Common myeloid progenitor, CD34-positive (primary cell): ENCODE measurements around the gene BBS9.
A peak's percentile ranks its signal among the peaks of the same experiment; 100 is the strongest.

Experiments used
- CTCF ChIA-PET: fragments of 350-600 bp; sonication (Branson Sonifier 250); formaldehyde crosslinking; loops from one replicate; lab custom pipeline; 2021; ENCODE audit warnings: antibody characterized with exemption; lab: Charles Lee
- POLR2A ChIA-PET: fragments of 350-600 bp; sonication (Branson Sonifier 250); formaldehyde crosslinking; loops from one replicate; lab custom pipeline; 2021; ENCODE audit warnings: antibody characterized with exemption; lab: Charles Lee
- DNase-seq, 3 donors: peaks; one replicate each; pipeline versions ENCODE4 v3.0.0 to v3.0.0-alpha.2; 2013
- H3K27ac ChIP-seq, 2 experiments: 1 replicate in 1 of 2; 2 replicates in 1 of 2; pipeline ENCODE4 v1.7.0; 2013; ENCODE audit warnings: inconsistent platforms in 2 of 2, low read length in 2 of 2, mild to moderate bottlenecking in 2 of 2, low read depth in 1 of 2, moderate library complexity in 1 of 2; ENCODE audit not compliant: severe bottlenecking in 2 of 2, insufficient read depth in 1 of 2, poor library complexity in 1 of 2
- H3K27me3 ChIP-seq, 5 experiments: replicated peaks in 2 of 5; 1 replicate in 3 of 5; 2 replicates in 2 of 5; pipeline versions ENCODE4 v1.6.1 to v1.7.0; 2013; ENCODE audit warnings: low read length in 4 of 5, mild to moderate bottlenecking in 2 of 5, moderate library complexity in 2 of 5, inconsistent platforms in 1 of 5; ENCODE audit not compliant: insufficient read depth in 5 of 5, control insufficient read depth in 4 of 5
- H3K36me3 ChIP-seq, 4 experiments: 1 replicate in 2 of 4; 2 replicates in 2 of 4; pipeline versions ENCODE4 v1.6.1 to v1.7.0; 2013; ENCODE audit warnings: low read length in 3 of 4, control low read depth in 1 of 4, mild to moderate bottlenecking in 1 of 4; ENCODE audit not compliant: control insufficient read depth in 4 of 4, insufficient read depth in 4 of 4
- H3K4me1 ChIP-seq, 4 experiments: 1 replicate in 3 of 4; 2 replicates in 1 of 4; pipeline versions ENCODE4 v1.6.1 to v1.7.1; 2013; ENCODE audit warnings: low read length in 3 of 4, mild to moderate bottlenecking in 3 of 4, control low read depth in 1 of 4, inconsistent platforms in 1 of 4, moderate library complexity in 1 of 4; ENCODE audit not compliant: control insufficient read depth in 4 of 4, insufficient read depth in 4 of 4; ENCODE audit errors: control extremely low read depth in 1 of 4
- H3K4me3 ChIP-seq, 7 experiments: 1 replicate in 4 of 7; 2 replicates in 3 of 7; pipeline versions ENCODE4 v1.5.1 to v1.7.0; 2013; ENCODE audit warnings: mild to moderate bottlenecking in 7 of 7, low read length in 6 of 7, moderate library complexity in 6 of 7, inconsistent platforms in 2 of 7, low read depth in 2 of 7, control low read depth in 1 of 7; ENCODE audit not compliant: insufficient read depth in 4 of 7, control insufficient read depth in 1 of 7; ENCODE audit errors: extremely low read depth in 1 of 7
- H3K9me3 ChIP-seq, 5 experiments: 1 replicate in 4 of 5; 2 replicates in 1 of 5; pipeline versions ENCODE4 v1.6.1 to v1.7.1; 2013; ENCODE audit warnings: low read length in 4 of 5, mild to moderate bottlenecking in 2 of 5, inconsistent platforms in 1 of 5, low read depth in 1 of 5, moderate library complexity in 1 of 5; ENCODE audit not compliant: control insufficient read depth in 4 of 5, insufficient read depth in 2 of 5; ENCODE audit errors: control extremely low read depth in 1 of 5
- WGBS: methylation state at CpG from one replicate; pipeline ENCODE4 v1.1.5; 2013; ENCODE audit not compliant: insufficient coverage; 5-methylcytosine and 5-hydroxymethylcytosine counted together

The BBS9 gene

DNA sequence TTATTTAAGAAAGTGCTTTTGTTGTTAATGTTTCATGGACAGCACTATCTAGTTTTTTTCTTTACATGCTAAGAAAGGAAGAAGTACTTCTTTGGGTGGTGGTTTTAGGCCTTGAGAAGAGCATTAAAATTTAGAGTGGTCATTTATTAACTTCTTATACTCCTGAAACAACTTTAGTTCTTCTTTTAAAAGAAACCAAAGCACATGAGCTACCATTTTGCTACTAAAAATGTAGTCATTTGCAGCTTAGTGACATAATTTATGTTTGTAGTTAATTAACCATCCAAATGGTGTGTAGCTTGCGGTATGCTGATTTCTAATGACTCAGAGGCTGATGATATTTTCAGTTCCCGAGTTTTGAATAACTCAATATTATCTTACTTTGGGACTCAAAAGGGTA, 207.5 kb downstream of the BBS9 start:
- Histone ChIP-seq H3K4me1 (no peaks in the 10 kb centered on the region), H3K27me3 (no peaks in the 10 kb centered on the region), H3K9me3 (no peaks in the 10 kb centered on the region), H3K27ac (no peak overlapping the region), H3K4me3 (no peak overlapping the region), H3K36me3 (no peaks in the 10 kb centered on the region)
- WGBS: no CpG with 5 or more reads among the region's 2 CpGs
- CTCF ChIA-PET: no interaction called here
- POLR2A ChIA-PET: no interaction called here
- DNase-seq: no peak

DNA sequence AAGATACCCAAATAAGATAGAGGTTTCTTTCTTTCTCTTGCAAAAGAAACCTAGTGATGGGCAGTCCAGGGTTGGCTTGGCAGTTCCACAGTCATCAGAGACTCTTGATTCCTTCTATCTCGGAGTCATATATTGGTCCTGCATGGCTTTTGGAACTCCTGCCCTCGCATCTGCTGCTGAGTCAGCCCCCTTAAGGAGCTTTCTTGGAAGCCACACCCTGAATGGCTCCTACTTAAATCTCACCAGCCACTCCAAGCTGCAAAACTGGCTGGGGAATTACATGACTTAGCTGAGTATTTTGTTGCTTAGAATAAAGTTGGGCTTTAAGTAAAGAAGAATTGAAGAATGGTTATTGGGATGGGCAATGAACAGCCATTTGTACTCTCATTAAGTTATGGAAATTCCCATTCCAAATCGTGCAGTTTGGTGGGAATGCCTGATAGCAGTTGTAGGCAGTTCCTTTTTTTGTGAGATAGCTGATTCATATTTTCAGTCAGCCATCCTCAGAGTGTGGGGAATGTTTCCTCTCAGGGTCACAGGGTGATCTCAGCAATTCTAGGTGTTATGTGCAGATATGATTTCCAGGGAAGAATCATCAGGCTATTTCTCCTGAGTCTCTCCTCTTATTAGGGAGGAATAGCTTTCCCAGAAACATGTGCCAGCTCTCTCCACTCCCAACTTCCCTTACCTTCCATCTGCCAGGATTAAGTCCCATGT, 209.9 kb downstream of the BBS9 start:
- 95% methylated on average over 2 of the region's 3 CpGs for WGBS
- CTCF ChIA-PET: interaction anchor here (0.8 kb wide), 1 partner anchor 12 kb away, joined by 3 read pairs; no protein-coding TSS in a partner anchor
- no peaks in the 10 kb centered on the region for H3K4me1 ChIP-seq
- no peak overlapping the region for H3K4me3 ChIP-seq
- H3K27ac ChIP-seq: no peak overlapping the region
- POLR2A ChIA-PET: no interaction called here
- no peak for DNase-seq
- H3K27me3 ChIP-seq: no peaks in the 10 kb centered on the region
- no peaks in the 10 kb centered on the region for H3K36me3 ChIP-seq
- no peaks in the 10 kb centered on the region for H3K9me3 ChIP-seq

DNA sequence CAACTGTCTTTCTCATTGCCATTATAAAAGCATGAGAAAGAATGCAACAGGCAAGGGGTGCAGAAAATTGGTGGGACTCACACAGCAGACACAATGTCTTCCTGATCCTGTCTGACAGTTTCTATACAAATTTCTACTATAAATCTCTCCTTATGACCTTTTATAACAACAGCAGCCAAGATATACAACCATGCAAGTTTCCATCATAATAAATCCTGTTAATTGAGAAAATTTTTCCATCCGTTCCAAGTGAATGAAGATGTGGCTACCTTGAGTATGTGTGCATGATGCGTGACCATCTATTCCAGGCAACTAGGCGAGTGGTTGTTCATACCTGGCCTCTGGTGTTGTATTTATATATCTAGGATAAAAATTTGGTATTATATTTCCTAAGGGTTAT, 216.7 kb downstream of the BBS9 start:
- Histone ChIP-seq H3K9me3 (no peaks in the 10 kb centered on the region), H3K27ac (no peak overlapping the region), H3K36me3 (peaks cover 0 to 2% (median 0%) of the 10 kb centered on the region in 4 experiments), H3K4me3 (no peak overlapping the region), H3K27me3 (no peaks in the 10 kb centered on the region), H3K4me1 (no peaks in the 10 kb centered on the region)
- no CpG with 5 or more reads among the region's 3 CpGs for WGBS
- POLR2A ChIA-PET: no interaction called here
- DNase-seq: no peak
- CTCF ChIA-PET: no interaction called here

DNA sequence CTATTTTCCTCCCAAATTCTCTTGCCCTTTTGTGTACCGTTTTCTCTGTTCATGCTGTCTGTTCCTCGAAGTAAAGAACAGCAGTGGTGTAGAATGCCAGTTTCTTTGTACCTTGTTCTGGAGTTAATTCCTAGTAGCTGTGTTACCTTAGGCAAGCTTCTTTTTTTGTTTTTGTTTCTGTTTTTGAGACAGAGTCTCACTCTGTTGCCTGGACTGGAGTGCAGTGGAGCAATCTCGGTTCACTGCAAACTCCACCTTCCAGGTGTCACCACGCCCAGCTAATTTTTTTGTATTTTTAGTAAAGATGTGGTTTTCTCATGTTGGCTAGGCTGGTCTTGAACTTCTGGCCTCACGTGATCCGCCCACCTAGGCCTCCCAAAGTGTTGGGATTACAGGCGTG, 221.2 kb downstream of the BBS9 start:
- WGBS: 100% methylated on average over 3 of the region's 7 CpGs
- no peaks in the 10 kb centered on the region for H3K9me3 ChIP-seq
- ChIA-PET CTCF (interaction anchor here (1.6 kb wide), 1 partner anchor 22 kb away, joined by 3 read pairs; no protein-coding TSS in a partner anchor), POLR2A (no interaction called here)
- peaks cover 0 to 2% (median 0%) of the 10 kb centered on the region in 4 experiments for H3K36me3 ChIP-seq
- H3K4me3 ChIP-seq: no peak overlapping the region
- H3K4me1 ChIP-seq: peaks cover 0 to 2% (median 0%) of the 10 kb centered on the region in 4 experiments
- H3K27me3 ChIP-seq: no peaks in the 10 kb centered on the region
- no peak for DNase-seq
- H3K27ac ChIP-seq: no peak overlapping the region

DNA sequence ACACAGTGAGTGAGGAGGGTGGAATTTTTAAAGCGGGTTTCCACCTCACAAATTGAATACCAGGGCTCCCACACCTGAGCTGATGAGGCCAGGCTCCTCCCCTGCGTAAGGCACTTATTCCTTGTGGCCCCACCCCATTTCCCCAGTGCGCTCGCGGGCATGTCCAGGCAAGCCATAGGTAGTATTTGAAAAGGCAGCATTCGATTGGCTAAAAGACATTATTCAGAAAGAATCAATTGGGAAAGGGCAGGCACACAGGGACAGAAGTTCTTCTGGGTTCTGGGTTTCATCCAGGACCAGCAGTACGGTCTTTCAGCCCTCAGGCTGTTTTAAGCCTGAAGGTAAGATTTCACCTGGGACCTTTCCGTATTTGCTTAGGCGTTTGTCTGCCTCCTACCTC, 222.3 kb downstream of the BBS9 start:
- no peaks in the 10 kb centered on the region for H3K9me3 ChIP-seq
- H3K27ac ChIP-seq: no peak overlapping the region
- no peak overlapping the region for H3K4me3 ChIP-seq
- WGBS: 99% methylated on average over 7 of the region's 9 CpGs
- DNase-seq: no peak
- no peaks in the 10 kb centered on the region for H3K27me3 ChIP-seq
- POLR2A ChIA-PET: no interaction called here
- H3K36me3 ChIP-seq: no peaks in the 10 kb centered on the region
- CTCF ChIA-PET: no interaction called here
- H3K4me1 ChIP-seq: peaks cover 0 to 2% (median 0%) of the 10 kb centered on the region in 4 experiments

DNA sequence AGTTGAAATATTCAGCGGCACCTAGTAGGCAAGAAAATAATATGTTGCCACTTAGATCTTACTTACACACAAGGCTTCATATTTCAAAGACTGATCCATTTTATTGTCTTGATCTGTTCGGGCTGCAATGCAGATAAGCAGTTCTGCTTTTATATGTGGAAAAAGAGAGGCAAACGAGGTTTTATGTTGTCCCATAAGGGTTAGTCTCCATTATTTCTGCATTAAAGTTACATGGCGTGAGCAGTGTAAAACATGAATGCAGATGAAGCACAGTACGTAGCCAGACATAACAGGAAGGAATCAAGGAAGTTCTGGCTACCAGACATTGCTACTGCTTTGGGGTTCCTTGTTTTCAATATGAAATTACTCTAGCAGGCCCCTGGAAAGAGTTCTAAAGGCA, 224.8 kb downstream of the BBS9 start:
- H3K27me3 ChIP-seq: no peaks in the 10 kb centered on the region
- WGBS: 36% methylated on average over 4 of the region's 5 CpGs
- H3K27ac ChIP-seq: no peak overlapping the region
- POLR2A ChIA-PET: no interaction called here
- peak in 1 of 3 donors; percentile 7 for DNase-seq
- no peaks in the 10 kb centered on the region for H3K36me3 ChIP-seq
- H3K4me3 ChIP-seq: no peak overlapping the region
- CTCF ChIA-PET: no interaction called here
- peaks cover 0 to 2% (median 0%) of the 10 kb centered on the region in 4 experiments for H3K4me1 ChIP-seq
- no peaks in the 10 kb centered on the region for H3K9me3 ChIP-seq

DNA sequence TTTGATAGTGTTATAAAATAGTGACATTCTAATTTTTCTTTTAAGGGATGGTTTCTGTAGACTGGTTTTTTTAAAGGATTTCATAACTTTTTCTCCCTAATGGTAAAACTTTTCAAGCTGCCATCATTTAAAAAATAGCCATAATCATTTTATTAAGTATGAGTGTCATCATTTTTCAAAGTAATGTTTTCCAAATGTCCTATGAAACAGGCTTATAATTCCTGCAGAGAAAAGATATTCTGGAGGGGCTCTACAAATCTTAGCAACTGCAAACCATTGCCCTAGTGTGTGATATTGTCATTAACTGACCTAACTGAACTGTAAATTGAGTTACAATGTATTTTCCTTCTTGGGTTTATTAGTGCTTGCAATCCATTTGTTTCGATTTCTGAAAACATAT, 226.0 kb downstream of the BBS9 start:
- WGBS: no CpG with 5 or more reads among the region's 1 CpG

More for the DNA sequence above, 226.0 kb downstream of the BBS9 start:
- Histone ChIP-seq H3K9me3 (no peaks in the 10 kb centered on the region), H3K4me3 (no peak overlapping the region), H3K36me3 (no peaks in the 10 kb centered on the region), H3K4me1 (peaks cover 0 to 2% (median 0%) of the 10 kb centered on the region in 4 experiments), H3K27me3 (no peaks in the 10 kb centered on the region), H3K27ac (no peak overlapping the region)
- POLR2A ChIA-PET: no interaction called here
- CTCF ChIA-PET: no interaction called here
- DNase-seq: no peak
